ENCODE data around the gene EXOC3L1.

EXOC3L1 gene

DNA sequence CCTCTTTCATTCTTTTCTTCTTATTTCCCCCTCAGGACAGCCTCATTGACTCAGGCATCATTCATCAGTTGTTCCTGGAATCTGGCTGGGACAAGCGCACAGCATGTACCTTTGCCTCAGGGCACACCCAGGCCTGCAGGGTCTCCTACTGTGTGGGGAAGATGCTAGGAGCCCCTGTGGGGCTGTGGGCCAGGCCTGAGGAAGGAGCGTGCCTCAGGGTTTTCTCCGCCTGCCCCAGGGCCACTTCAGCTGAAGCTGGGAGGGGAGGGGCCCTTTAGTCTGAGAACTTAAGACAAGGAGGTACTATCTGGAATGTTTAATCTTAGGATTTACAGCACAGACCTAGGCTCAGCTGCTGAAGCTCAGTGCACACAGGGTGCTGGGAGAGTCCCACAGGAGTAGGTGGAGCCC is 16.9 kb upstream of the EXOC3L1 start:
- Histone ChIP-seq H3K27ac (no peak overlapping the region), H3K4me3 (ENCODE audit: low read depth, low read length) (no peak overlapping the region), H3K36me3 (replicated peaks) (peaks cover 11% of the 10 kb centered on the region), H3K27me3 (replicated peaks) (no peaks in the 10 kb centered on the region)
- DNase-seq = no peak
- TF ChIP-seq, protein P1, sequence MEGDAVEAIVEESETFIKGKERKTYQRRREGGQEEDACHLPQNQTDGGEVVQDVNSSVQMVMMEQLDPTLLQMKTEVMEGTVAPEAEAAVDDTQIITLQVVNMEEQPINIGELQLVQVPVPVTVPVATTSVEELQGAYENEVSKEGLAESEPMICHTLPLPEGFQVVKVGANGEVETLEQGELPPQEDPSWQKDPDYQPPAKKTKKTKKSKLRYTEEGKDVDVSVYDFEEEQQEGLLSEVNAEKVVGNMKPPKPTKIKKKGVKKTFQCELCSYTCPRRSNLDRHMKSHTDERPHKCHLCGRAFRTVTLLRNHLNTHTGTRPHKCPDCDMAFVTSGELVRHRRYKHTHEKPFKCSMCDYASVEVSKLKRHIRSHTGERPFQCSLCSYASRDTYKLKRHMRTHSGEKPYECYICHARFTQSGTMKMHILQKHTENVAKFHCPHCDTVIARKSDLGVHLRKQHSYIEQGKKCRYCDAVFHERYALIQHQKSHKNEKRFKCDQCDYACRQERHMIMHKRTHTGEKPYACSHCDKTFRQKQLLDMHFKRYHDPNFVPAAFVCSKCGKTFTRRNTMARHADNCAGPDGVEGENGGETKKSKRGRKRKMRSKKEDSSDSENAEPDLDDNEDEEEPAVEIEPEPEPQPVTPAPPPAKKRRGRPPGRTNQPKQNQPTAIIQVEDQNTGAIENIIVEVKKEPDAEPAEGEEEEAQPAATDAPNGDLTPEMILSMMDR (IDR thresholded peaks at IDR 0.05; ENCODE audit: low read depth, low read length, missing control alignments) = no peak
- in situ Hi-C loops (cut with HindIII; ENCODE audit: low pct_ligation_motif_present, low sequenced_read_pairs) = no loop called here

DNA sequence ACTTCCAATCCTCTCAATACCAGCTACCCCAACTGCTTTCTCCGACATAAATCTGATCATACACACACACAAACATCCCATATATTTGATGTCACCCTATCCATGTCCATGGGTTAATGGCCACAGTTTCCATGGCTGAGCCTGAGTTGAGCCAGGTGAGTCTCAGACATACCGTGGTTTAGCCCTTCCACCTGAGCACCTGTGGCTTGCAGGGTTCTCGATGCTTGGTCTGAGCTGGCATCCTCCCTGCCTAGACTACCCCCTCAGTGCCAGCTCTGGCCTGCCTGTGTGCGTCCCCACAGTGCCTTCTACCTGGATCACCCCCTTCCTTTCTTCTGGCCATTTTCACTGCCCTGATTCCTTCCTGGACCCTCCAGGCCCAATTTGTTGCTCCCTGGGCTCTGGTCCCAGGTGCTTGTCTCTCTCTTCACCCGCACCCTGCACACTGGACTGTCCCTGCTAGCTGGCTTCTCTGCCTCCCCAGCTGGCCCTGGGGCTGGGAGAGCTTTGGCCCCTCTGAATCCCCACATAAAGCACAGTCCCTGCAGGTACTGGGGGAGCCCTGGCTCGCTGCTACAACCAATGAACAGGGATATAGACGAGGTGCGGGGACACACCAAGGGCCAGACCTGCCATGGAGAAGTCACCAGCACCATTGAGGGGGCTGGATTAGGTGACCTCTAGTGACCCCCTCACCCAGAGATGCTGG is 16.3 kb upstream of the EXOC3L1 start:
- in situ Hi-C loops (cut with HindIII; ENCODE audit: low pct_ligation_motif_present, low sequenced_read_pairs) = no loop called here
- Histone ChIP-seq H3K4me3 (ENCODE audit: low read depth, low read length) (no peak overlapping the region), H3K36me3 (replicated peaks) (peaks cover 17% of the 10 kb centered on the region), H3K27me3 (replicated peaks) (no peaks in the 10 kb centered on the region), H3K27ac (no peak overlapping the region)
- TF ChIP-seq, protein P1 (IDR thresholded peaks at IDR 0.05; ENCODE audit: low read depth, low read length, missing control alignments) = no peak
- no peak for DNase-seq

DNA sequence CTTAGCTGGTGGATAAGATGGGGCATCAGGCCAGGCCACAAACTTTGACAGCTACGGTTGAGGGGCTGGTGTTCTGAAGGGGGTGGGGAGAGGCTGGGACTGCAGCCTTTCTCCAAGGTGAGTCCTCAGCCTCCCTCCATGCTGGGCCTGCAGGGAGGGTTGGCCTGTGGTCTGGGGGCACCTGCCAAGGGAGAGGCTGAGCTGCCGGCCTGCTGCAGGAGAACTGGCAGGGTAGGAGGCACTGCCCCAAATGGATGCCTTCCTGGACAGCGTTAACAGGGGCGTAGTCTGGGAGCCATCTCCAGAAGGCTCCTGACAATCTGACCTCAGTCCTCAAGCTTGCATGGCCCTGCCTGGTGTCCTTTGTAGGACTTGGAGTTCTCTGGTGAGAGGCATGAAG is 14.1 kb upstream of the EXOC3L1 start:
- Histone ChIP-seq H3K27ac (no peak overlapping the region), H3K27me3 (replicated peaks) (no peaks in the 10 kb centered on the region), H3K4me3 (ENCODE audit: low read depth, low read length) (no peak overlapping the region), H3K36me3 (replicated peaks) (peaks cover 20% of the 10 kb centered on the region)
- in situ Hi-C loops (cut with HindIII; ENCODE audit: low pct_ligation_motif_present, low sequenced_read_pairs) = no loop called here
- no peak for DNase-seq
- TF ChIP-seq, protein P1 (IDR thresholded peaks at IDR 0.05; ENCODE audit: low read depth, low read length, missing control alignments) = no peak

DNA sequence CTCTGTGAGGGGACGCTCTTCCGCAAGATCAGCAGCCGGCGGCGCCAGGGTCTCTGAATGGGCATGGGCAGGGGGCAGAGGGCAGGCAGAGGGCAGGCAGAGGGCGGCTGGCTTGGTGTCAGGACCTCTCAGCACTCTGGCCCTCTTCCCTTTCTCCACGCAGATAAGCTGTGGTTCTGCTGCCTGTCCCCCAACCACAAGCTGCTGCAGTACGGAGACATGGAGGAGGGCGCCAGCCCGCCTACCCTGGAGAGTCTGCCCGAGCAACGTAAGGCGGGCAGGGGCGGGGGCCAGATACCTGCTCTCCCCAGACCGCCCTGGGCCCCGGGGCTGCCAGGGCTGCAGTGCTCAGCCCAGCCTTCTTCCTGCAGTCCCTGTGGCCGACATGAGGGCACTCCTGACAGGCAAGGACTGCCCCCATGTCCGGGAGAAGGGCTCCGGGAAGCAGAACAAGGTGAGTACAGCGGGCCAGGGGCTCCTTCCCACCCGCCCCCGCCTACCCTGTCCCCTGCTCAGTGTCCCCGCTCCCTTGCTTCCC is 13.1 kb upstream of the EXOC3L1 start:
- Histone ChIP-seq H3K27ac (no peak overlapping the region), H3K4me3 (ENCODE audit: low read depth, low read length) (no peak overlapping the region), H3K36me3 (replicated peaks) (peaks cover 25% of the 10 kb centered on the region), H3K27me3 (replicated peaks) (no peaks in the 10 kb centered on the region)
- TF ChIP-seq, protein P1 (IDR thresholded peaks at IDR 0.05; ENCODE audit: low read depth, low read length, missing control alignments) = no peak
- no peak for DNase-seq
- in situ Hi-C loops (cut with HindIII; ENCODE audit: low pct_ligation_motif_present, low sequenced_read_pairs) = no loop called here

DNA sequence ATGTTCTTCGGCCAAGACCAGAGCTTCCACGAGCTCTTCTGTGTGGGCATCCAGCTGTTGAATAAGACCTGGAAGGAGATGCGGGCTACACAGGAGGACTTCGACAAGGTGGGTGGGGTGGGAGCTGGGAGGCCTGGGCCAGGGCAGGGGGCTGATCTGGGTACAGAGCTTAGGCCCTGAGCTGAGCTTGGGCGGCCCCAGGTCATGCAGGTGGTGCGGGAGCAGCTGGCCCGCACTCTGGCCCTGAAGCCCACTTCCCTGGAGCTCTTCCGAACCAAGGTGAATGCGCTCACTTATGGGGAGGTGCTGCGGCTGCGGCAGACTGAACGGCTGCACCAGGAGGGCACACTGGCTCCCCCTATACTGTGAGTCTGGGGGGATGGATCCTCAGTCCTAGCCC is 12.5 kb upstream of the EXOC3L1 start:
- H3K27me3 ChIP-seq (replicated peaks) = no peaks in the 10 kb centered on the region
- in situ Hi-C loops (cut with HindIII; ENCODE audit: low pct_ligation_motif_present, low sequenced_read_pairs) = no loop called here
- DNase-seq = no peak
- TF ChIP-seq, protein P1 (IDR thresholded peaks at IDR 0.05; ENCODE audit: low read depth, low read length, missing control alignments) = no peak
- no peak overlapping the region for H3K4me3 ChIP-seq (ENCODE audit: low read depth, low read length)
- H3K27ac ChIP-seq = no peak overlapping the region
- peaks cover 31% of the 10 kb centered on the region for H3K36me3 ChIP-seq (replicated peaks)

All from brain microvascular endothelial cell (primary cell).